Mucosa of descending colon (tissue), 3 donors: ENCODE results near the gene JCAD. TPM values are rescaled to one million over a fixed set of nuclear protein-coding genes. Genes with fewer than 3 reads are reported as not detected.

ENCODE experiments used
- ATAC-seq: fragments of 200-7000 bp; cut with Tn5 transposase; one replicate; pipeline ENCODE4 v1.9.1; 2020; ENCODE audit warnings: mild to moderate bottlenecking, moderate library complexity
- DNase-seq, 3 donors: peaks; one replicate each; pipeline ENCODE4 v3.0.0-alpha.2; 2020
- H3K36me3 ChIP-seq: fragments of 200-600 bp; one replicate; pipeline ENCODE4 v1.8.0; 2021; ENCODE audit warnings: low read depth, mild to moderate bottlenecking
- H3K4me1 ChIP-seq: fragments of 200-600 bp; one replicate; pipeline ENCODE4 v1.8.0; 2021; ENCODE audit warnings: low read depth, mild to moderate bottlenecking
- H3K4me3 ChIP-seq: fragments of 200-600 bp; one replicate; pipeline ENCODE4 v1.8.0; 2021; ENCODE audit warnings: mild to moderate bottlenecking
- H3K9me3 ChIP-seq: fragments of 200-600 bp; one replicate; pipeline ENCODE4 v1.8.0; 2021; ENCODE audit warnings: mild to moderate bottlenecking
- CTCF ChIP-seq: fragments of 200-600 bp; IDR thresholded peaks from one replicate; pipeline ENCODE4 v1.8.0; 2022; ENCODE audit warnings: antibody characterized with exemption, mild to moderate bottlenecking
- intact Hi-C, 2 donors: fragments of 100-400 bp; cut with DNase I in 1 of 2; cut with micrococcal nuclease in 1 of 2; formaldehyde crosslinking; loops; one replicate each; pipeline versions ENCODE4 v1.11.0 to v1.11.1; 2022; cut with DNase I, micrococcal nuclease
- total RNA-seq, 3 donors: library from RNA; stranded (reverse); fragmentation: NEBNext Ultra II Directional in 2 of 3; extraction: Animal tissue kit (Norgen Biotek cat#: 25700) in 2 of 3; gene quantifications; one replicate each; pipeline versions ENCODE4 v1.2.1 to v1.2.4, GENCODE V29; 2021 to 2023
- donor health status: DM: no; HTN: no; CAD: no; lungs with moderate emphysema.
- donor health status: DM: no; HTN: no; CAD: no.
- donor health status: DM: no; HTN: yes; CAD: no.

Gene JCAD
- total RNA-seq, 3 donors from 2014 or later = 4.9 to 256 (median 9.0) TPM

- H3K4me1 ChIP-seq = no peaks in the 10 kb centered on the region
- no peak overlapping the region for H3K4me3 ChIP-seq
- no peaks in the 10 kb centered on the region for H3K9me3 ChIP-seq
- intact Hi-C loops = no loop called here
- no peaks in the 10 kb centered on the region for H3K36me3 ChIP-seq
- no peak for TF ChIP-seq CTCF
- DNase-seq = no peak
- no peak for ATAC-seq
Observed at GRCh38 chr10:30079408-30079807, 20.0 kb upstream of the JCAD start.

- Histone ChIP-seq H3K9me3 (no peaks in the 10 kb centered on the region), H3K4me1 (no peaks in the 10 kb centered on the region), H3K4me3 (no peak overlapping the region), H3K36me3 (no peaks in the 10 kb centered on the region)
- DNase-seq (no peak), ATAC-seq (no peak)
- no peak for TF ChIP-seq CTCF
- intact Hi-C loops = no loop called here
Observed at GRCh38 chr10:30075481-30075880, 16.1 kb upstream of the JCAD start.

GRCh38 chr10:30074933-30075332, 15.5 kb upstream of the JCAD start:
- no peak overlapping the region for H3K4me3 ChIP-seq
- intact Hi-C loops = no loop called here
- DNase-seq (no peak), ATAC-seq (no peak)
- H3K4me1 ChIP-seq = no peaks in the 10 kb centered on the region
- no peak for TF ChIP-seq CTCF
- H3K9me3 ChIP-seq = no peaks in the 10 kb centered on the region
- no peaks in the 10 kb centered on the region for H3K36me3 ChIP-seq

GRCh38 chr10:30074090-30074489, 14.7 kb upstream of the JCAD start:
- Histone ChIP-seq H3K9me3 (no peaks in the 10 kb centered on the region), H3K4me1 (no peaks in the 10 kb centered on the region), H3K4me3 (no peak overlapping the region), H3K36me3 (no peaks in the 10 kb centered on the region)
- ATAC-seq (no peak), DNase-seq (no peak)
- no peak for TF ChIP-seq CTCF
- intact Hi-C loops = no loop called here

- no peak overlapping the region for H3K4me3 ChIP-seq
- TF ChIP-seq CTCF = no peak
- no peak for ATAC-seq
Observed at GRCh38 chr10:30073767-30074060, 14.3 kb upstream of the JCAD start.

GRCh38 chr10:30073045-30073766, 13.8 kb upstream of the JCAD start:
- no peak for TF ChIP-seq CTCF
- no peaks in the 10 kb centered on the region for H3K4me1 ChIP-seq
- ATAC-seq (no peak), DNase-seq (no peak)
- intact Hi-C loops = no loop called here
- H3K4me3 ChIP-seq = no peak overlapping the region
- H3K9me3 ChIP-seq = no peaks in the 10 kb centered on the region
- no peaks in the 10 kb centered on the region for H3K36me3 ChIP-seq

More at GRCh38 chr10:30073767-30074060, 14.3 kb upstream of the JCAD start:
- no peak for DNase-seq
- Histone ChIP-seq H3K36me3 (no peaks in the 10 kb centered on the region), H3K9me3 (no peaks in the 10 kb centered on the region), H3K4me1 (no peaks in the 10 kb centered on the region)
- intact Hi-C loops = no loop called here
